ENCODE results near the gene DKK2.
"Not testable (repeated sequence)": the region's sequence is repeated elsewhere in the genome, so short reads cannot be mapped to it uniquely, and the experiment has no call there.

DKK2 gene

GRCh38 chr4:106908049-106908448 lies 128.1 kb downstream of the DKK2 start:
- H3K9me3 Mint-ChIP-seq; H3K4me3 Mint-ChIP-seq; H3K36me3 Mint-ChIP-seq (ENCODE audit: low read depth); H3K27ac Mint-ChIP-seq; H3K27me3 Mint-ChIP-seq; H3K4me1 Mint-ChIP-seq (ENCODE audit: low read depth): not testable (repeated sequence)

GRCh38 chr4:106907216-106907615 lies 128.9 kb downstream of the DKK2 start:
- Mint-ChIP-seq H3K4me1 (ENCODE audit: low read depth) (no peaks in the 10 kb centered on the region), H3K36me3 (ENCODE audit: low read depth) (no peaks in the 10 kb centered on the region), H3K4me3 (no peak overlapping the region), H3K27ac (no peak overlapping the region), H3K27me3 (no peaks in the 10 kb centered on the region), H3K9me3 (peaks cover 6% of the 10 kb centered on the region)

- H3K36me3 Mint-ChIP-seq (ENCODE audit: low read depth): no peaks in the 10 kb centered on the region
- no peak overlapping the region for H3K4me3 Mint-ChIP-seq
- peaks cover 6% of the 10 kb centered on the region for H3K9me3 Mint-ChIP-seq
- H3K4me1 Mint-ChIP-seq (ENCODE audit: low read depth): no peaks in the 10 kb centered on the region
- H3K27ac Mint-ChIP-seq: no peak overlapping the region
- no peaks in the 10 kb centered on the region for H3K27me3 Mint-ChIP-seq
Measured at GRCh38 chr4:106906728-106907127, 129.4 kb downstream of the DKK2 start.

GRCh38 chr4:106898621-106899230 lies 137.4 kb downstream of the DKK2 start:
- H3K27ac Mint-ChIP-seq: no peak overlapping the region
- peaks cover 9% of the 10 kb centered on the region for H3K9me3 Mint-ChIP-seq
- no peaks in the 10 kb centered on the region for H3K36me3 Mint-ChIP-seq (ENCODE audit: low read depth)
- no peaks in the 10 kb centered on the region for H3K27me3 Mint-ChIP-seq
- H3K4me1 Mint-ChIP-seq (ENCODE audit: low read depth): no peaks in the 10 kb centered on the region
- H3K4me3 Mint-ChIP-seq: no peak overlapping the region

- H3K36me3 Mint-ChIP-seq (ENCODE audit: low read depth): no peaks in the 10 kb centered on the region
- no peaks in the 10 kb centered on the region for H3K27me3 Mint-ChIP-seq
- no peaks in the 10 kb centered on the region for H3K4me1 Mint-ChIP-seq (ENCODE audit: low read depth)
- H3K4me3 Mint-ChIP-seq: no peak overlapping the region
- peaks cover 9% of the 10 kb centered on the region for H3K9me3 Mint-ChIP-seq
- H3K27ac Mint-ChIP-seq: no peak overlapping the region
Measured at GRCh38 chr4:106893903-106894302, 142.2 kb downstream of the DKK2 start.

GRCh38 chr4:106893395-106893881 lies 142.7 kb downstream of the DKK2 start:
- H3K9me3 Mint-ChIP-seq: peaks cover 6% of the 10 kb centered on the region
- H3K4me1 Mint-ChIP-seq (ENCODE audit: low read depth): no peaks in the 10 kb centered on the region
- H3K27ac Mint-ChIP-seq: no peak overlapping the region
- no peak overlapping the region for H3K4me3 Mint-ChIP-seq
- no peaks in the 10 kb centered on the region for H3K27me3 Mint-ChIP-seq
- no peaks in the 10 kb centered on the region for H3K36me3 Mint-ChIP-seq (ENCODE audit: low read depth)

GRCh38 chr4:106892786-106893185 lies 143.3 kb downstream of the DKK2 start:
- H3K36me3 Mint-ChIP-seq (ENCODE audit: low read depth): no peaks in the 10 kb centered on the region
- no peak overlapping the region for H3K4me3 Mint-ChIP-seq
- H3K27me3 Mint-ChIP-seq: no peaks in the 10 kb centered on the region

GRCh38 chr4:106875340-106875739 lies 160.8 kb downstream of the DKK2 start:
- H3K9me3 Mint-ChIP-seq: peaks cover 9% of the 10 kb centered on the region
- no peaks in the 10 kb centered on the region for H3K36me3 Mint-ChIP-seq (ENCODE audit: low read depth)
- no peaks in the 10 kb centered on the region for H3K4me1 Mint-ChIP-seq (ENCODE audit: low read depth)
- H3K4me3 Mint-ChIP-seq: no peak overlapping the region
- H3K27ac Mint-ChIP-seq: no peak overlapping the region
- no peaks in the 10 kb centered on the region for H3K27me3 Mint-ChIP-seq

More at GRCh38 chr4:106892786-106893185, 143.3 kb downstream of the DKK2 start:
- H3K9me3 Mint-ChIP-seq: peaks cover 5% of the 10 kb centered on the region
- no peaks in the 10 kb centered on the region for H3K4me1 Mint-ChIP-seq (ENCODE audit: low read depth)
- no peak overlapping the region for H3K27ac Mint-ChIP-seq

Measured in stimulated activated naive CD8-positive, alpha-beta T cell treated with anti-CD3 and anti-CD28 coated beads, Interleukin-15, Interleukin-2, amounts not matched to agents 100 ng/mL and 50 ng/mL, for 24 hours (primary cell).